ENCODE data around the gene HSPA1A.

Gene HSPA1A

GRCh38 chr6:31862344-31863235 lies 47.2 kb downstream of the HSPA1A start, which contains the start of gene NEU1 (continued):
- TF ChIP-seq ZNF529 (tag by site-specific recombination; IDR thresholded peaks at IDR 0.05; ENCODE audit: insufficient replicate concordance) = no peak
- TF ChIP-seq ZNF501 (tag by site-specific recombination; IDR thresholded peaks at IDR 0.05) = no peak
- TF ChIP-seq, protein P1, sequence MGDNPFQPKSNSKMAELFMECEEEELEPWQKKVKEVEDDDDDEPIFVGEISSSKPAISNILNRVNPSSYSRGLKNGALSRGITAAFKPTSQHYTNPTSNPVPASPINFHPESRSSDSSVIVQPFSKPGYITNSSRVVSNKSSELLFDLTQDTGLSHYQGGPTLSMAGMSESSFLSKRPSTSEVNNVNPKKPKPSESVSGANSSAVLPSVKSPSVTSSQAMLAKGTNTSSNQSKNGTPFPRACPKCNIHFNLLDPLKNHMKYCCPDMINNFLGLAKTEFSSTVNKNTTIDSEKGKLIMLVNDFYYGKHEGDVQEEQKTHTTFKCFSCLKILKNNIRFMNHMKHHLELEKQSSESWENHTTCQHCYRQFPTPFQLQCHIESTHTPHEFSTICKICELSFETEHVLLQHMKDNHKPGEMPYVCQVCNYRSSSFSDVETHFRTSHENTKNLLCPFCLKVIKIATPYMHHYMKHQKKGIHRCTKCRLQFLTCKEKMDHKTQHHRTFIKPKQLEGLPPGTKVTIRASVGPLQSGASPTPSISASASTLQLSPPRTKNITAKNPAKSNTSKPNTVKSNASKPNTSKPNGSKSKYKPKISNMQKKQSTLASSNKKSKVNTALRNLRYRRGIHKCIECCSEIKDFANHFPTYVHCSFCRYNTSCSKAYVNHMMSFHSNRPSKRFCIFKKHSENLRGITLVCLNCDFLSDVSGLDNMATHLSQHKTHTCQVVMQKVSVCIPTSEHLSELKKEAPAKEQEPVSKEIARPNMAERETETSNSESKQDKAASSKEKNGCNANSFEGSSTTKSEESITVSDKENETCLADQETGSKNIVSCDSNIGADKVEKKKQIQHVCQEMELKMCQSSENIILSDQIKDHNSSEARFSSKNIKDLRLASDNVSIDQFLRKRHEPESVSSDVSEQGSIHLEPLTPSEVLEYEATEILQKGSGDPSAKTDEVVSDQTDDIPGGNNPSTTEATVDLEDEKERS (tag by site-specific recombination; IDR thresholded peaks at IDR 0.05) = no peak; the same call in 1 of the 2 replicates
- TF ChIP-seq OSR2 (tag by site-specific recombination; IDR thresholded peaks at IDR 0.05) = no peak
- no peak for TF ChIP-seq ZNF138 (tag by site-specific recombination; IDR thresholded peaks at IDR 0.05; ENCODE audit: borderline replicate concordance)
- no peak for TF ChIP-seq ZNF157 (tag by site-specific recombination; IDR thresholded peaks at IDR 0.05)
- TF ChIP-seq ZBTB48 (tag by site-specific recombination; IDR thresholded peaks at IDR 0.05) = 0 out of 2 replicates have a peak, but pooled peaks have one; percentile 28
- no peak for TF ChIP-seq ZNF146 (tag by site-specific recombination; IDR thresholded peaks at IDR 0.05)
- TF ChIP-seq, protein P2, sequence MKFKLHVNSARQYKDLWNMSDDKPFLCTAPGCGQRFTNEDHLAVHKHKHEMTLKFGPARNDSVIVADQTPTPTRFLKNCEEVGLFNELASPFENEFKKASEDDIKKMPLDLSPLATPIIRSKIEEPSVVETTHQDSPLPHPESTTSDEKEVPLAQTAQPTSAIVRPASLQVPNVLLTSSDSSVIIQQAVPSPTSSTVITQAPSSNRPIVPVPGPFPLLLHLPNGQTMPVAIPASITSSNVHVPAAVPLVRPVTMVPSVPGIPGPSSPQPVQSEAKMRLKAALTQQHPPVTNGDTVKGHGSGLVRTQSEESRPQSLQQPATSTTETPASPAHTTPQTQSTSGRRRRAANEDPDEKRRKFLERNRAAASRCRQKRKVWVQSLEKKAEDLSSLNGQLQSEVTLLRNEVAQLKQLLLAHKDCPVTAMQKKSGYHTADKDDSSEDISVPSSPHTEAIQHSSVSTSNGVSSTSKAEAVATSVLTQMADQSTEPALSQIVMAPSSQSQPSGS (tag by site-specific recombination; IDR thresholded peaks at IDR 0.05; ENCODE audit: low read depth) = no peak
- TF ChIP-seq OVOL3 (tag by site-specific recombination; IDR thresholded peaks at IDR 0.05) = no peak
- TF ChIP-seq ZNF585B (tag by site-specific recombination; IDR thresholded peaks at IDR 0.05) = no peak
- TF ChIP-seq ZNF426 (tag by site-specific recombination; IDR thresholded peaks at IDR 0.05) = no peak
- TF ChIP-seq PRDM10 (tag by site-specific recombination; IDR thresholded peaks at IDR 0.05) = no peak
- no peak for TF ChIP-seq ZNF248 (tag by site-specific recombination; IDR thresholded peaks at IDR 0.05)
- TF ChIP-seq YY1 (tag by site-specific recombination; IDR thresholded peaks at IDR 0.05) = no peak
- no peak for TF ChIP-seq MZF1 (tag by site-specific recombination; IDR thresholded peaks at IDR 0.05; ENCODE audit: borderline replicate concordance)
- no peak for TF ChIP-seq SCRT1 (tag by site-specific recombination; IDR thresholded peaks at IDR 0.05; ENCODE audit: borderline replicate concordance)
- peak; percentile 24; the same call in 1 of the 2 replicates for TF ChIP-seq PRDM4 (tag by site-specific recombination; IDR thresholded peaks at IDR 0.05)
- TF ChIP-seq ZNF670 (tag by site-specific recombination; IDR thresholded peaks at IDR 0.05; ENCODE audit: low read depth) = no peak
- 0 out of 2 replicates have a peak, but pooled peaks have one; percentile 40 for TF ChIP-seq ZBTB17 (tag by site-specific recombination; IDR thresholded peaks at IDR 0.05)
- no peak for TF ChIP-seq ZNF354C (tag by site-specific recombination; IDR thresholded peaks at IDR 0.05; ENCODE audit: borderline replicate concordance, low read depth)
- TF ChIP-seq, protein P3, sequence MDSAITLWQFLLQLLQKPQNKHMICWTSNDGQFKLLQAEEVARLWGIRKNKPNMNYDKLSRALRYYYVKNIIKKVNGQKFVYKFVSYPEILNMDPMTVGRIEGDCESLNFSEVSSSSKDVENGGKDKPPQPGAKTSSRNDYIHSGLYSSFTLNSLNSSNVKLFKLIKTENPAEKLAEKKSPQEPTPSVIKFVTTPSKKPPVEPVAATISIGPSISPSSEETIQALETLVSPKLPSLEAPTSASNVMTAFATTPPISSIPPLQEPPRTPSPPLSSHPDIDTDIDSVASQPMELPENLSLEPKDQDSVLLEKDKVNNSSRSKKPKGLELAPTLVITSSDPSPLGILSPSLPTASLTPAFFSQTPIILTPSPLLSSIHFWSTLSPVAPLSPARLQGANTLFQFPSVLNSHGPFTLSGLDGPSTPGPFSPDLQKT (IDR thresholded peaks at IDR 0.05; ENCODE audit: borderline replicate concordance, low read depth, low read length) = no peak
- no peak for TF ChIP-seq ZFP37 (tag by site-specific recombination; IDR thresholded peaks at IDR 0.05)
- no peak for TF ChIP-seq ZBTB20 (tag by site-specific recombination; IDR thresholded peaks at IDR 0.05)
- TF ChIP-seq ZNF311 (tag by site-specific recombination; IDR thresholded peaks at IDR 0.05; ENCODE audit: borderline replicate concordance) = no peak
- 0 out of 2 replicates have a peak, but pooled peaks have one; percentile 12 for TF ChIP-seq ZSCAN4 (tag by site-specific recombination; IDR thresholded peaks at IDR 0.05)

All from HEK293 (cell line).